Measurements from ENCODE around the gene BEGAIN. TPM values are rescaled to one million over a fixed set of nuclear protein-coding genes. Genes with fewer than 3 reads are reported as not detected.

BEGAIN gene
- polyA plus RNA-seq, 1 experiment = 0.16 TPM

- peaks cover under 1% of the 10 kb centered on the region for H3K27me3 ChIP-seq (ENCODE audit: control insufficient read depth, insufficient read depth, low read length)
- no peak overlapping the region for H3K4me3 ChIP-seq (ENCODE audit: low read depth, low read length)
- H3K27ac ChIP-seq (ENCODE audit: low read depth, low read length) = no peak overlapping the region
- ChIA-PET POLR2A (interaction anchor here (1.0 kb wide), 1 partner anchor 12 kb away, joined by 3 read pairs; no protein-coding TSS in a partner anchor), CTCF (interaction anchor here (0.5 kb wide), 1 partner anchor 37 kb away, joined by 3 read pairs; no protein-coding TSS in a partner anchor)
- TF ChIP-seq CTCF (IDR thresholded peaks at IDR 0.05; ENCODE audit: low read depth, low read length) = no peak
- peaks cover 11% of the 10 kb centered on the region; the same call in 1 of the 2 replicates for H3K9me3 ChIP-seq (ENCODE audit: control insufficient read depth, insufficient read depth, low read length)
- no peak for DNase-seq (ENCODE audit: low read depth, low spot score)
Observed at GRCh38 chr14:100537446-100538350, 49.5 kb downstream of the BEGAIN start.

- Histone ChIP-seq H3K27ac (ENCODE audit: low read depth, low read length) (no peak overlapping the region), H3K9me3 (ENCODE audit: control insufficient read depth, insufficient read depth, low read length) (peaks cover 11% of the 10 kb centered on the region; the same call in 1 of the 2 replicates), H3K4me3 (ENCODE audit: low read depth, low read length) (no peak overlapping the region), H3K27me3 (ENCODE audit: control insufficient read depth, insufficient read depth, low read length) (no peaks in the 10 kb centered on the region)
- POLR2A ChIA-PET = no interaction called here
- CTCF ChIA-PET = no interaction called here
- DNase-seq (ENCODE audit: low read depth, low spot score) = no peak
- no peak for TF ChIP-seq CTCF (IDR thresholded peaks at IDR 0.05; ENCODE audit: low read depth, low read length)
Observed at GRCh38 chr14:100536721-100537445, 50.3 kb downstream of the BEGAIN start.

GRCh38 chr14:100536121-100536510 lies 51.1 kb downstream of the BEGAIN start:
- CTCF ChIA-PET = interaction anchor here (0.7 to 1.1 kb wide), 2 partner anchors 151 to 159 kb away, joined by 3 to 5 read pairs; no protein-coding TSS in a partner anchor
- no peak for DNase-seq (ENCODE audit: low read depth, low spot score)
- POLR2A ChIA-PET = no interaction called here
- H3K4me3 ChIP-seq (ENCODE audit: low read depth, low read length) = no peak overlapping the region
- H3K27ac ChIP-seq (ENCODE audit: low read depth, low read length) = no peak overlapping the region
- TF ChIP-seq CTCF (IDR thresholded peaks at IDR 0.05; ENCODE audit: low read depth, low read length) = no peak
- H3K27me3 ChIP-seq (ENCODE audit: control insufficient read depth, insufficient read depth, low read length) = no peaks in the 10 kb centered on the region
- H3K9me3 ChIP-seq (ENCODE audit: control insufficient read depth, insufficient read depth, low read length) = peaks cover 11% of the 10 kb centered on the region; the same call in 1 of the 2 replicates

- H3K4me3 ChIP-seq (ENCODE audit: low read depth, low read length) = no peak overlapping the region
- no peak for TF ChIP-seq CTCF (IDR thresholded peaks at IDR 0.05; ENCODE audit: low read depth, low read length)
- CTCF ChIA-PET = interaction anchor here (0.7 to 1.1 kb wide), 2 partner anchors 150 to 158 kb away, joined by 3 to 5 read pairs; no protein-coding TSS in a partner anchor
- no peaks in the 10 kb centered on the region for H3K27me3 ChIP-seq (ENCODE audit: control insufficient read depth, insufficient read depth, low read length)
- no peak overlapping the region for H3K27ac ChIP-seq (ENCODE audit: low read depth, low read length)
- no peak for DNase-seq (ENCODE audit: low read depth, low spot score)
- POLR2A ChIA-PET = no interaction called here
- peaks cover 11% of the 10 kb centered on the region; the same call in 1 of the 2 replicates for H3K9me3 ChIP-seq (ENCODE audit: control insufficient read depth, insufficient read depth, low read length)
Observed at GRCh38 chr14:100535287-100536120, 51.7 kb downstream of the BEGAIN start.
